ENCODE results near the gene ZDHHC21. TPM values are rescaled to one million over a fixed set of nuclear protein-coding genes. Genes with fewer than 3 reads are reported as not detected.
"Not testable (repeated sequence)": the region's sequence is repeated elsewhere in the genome, so short reads cannot be mapped to it uniquely, and the experiment has no call there.

The ZDHHC21 gene
- total and polyA plus RNA-seq, 2 donors (not counting 3 experiments of a cell fraction or from before 2014, with no cell fraction given) = 7.2 to 25.9 TPM

DNA sequence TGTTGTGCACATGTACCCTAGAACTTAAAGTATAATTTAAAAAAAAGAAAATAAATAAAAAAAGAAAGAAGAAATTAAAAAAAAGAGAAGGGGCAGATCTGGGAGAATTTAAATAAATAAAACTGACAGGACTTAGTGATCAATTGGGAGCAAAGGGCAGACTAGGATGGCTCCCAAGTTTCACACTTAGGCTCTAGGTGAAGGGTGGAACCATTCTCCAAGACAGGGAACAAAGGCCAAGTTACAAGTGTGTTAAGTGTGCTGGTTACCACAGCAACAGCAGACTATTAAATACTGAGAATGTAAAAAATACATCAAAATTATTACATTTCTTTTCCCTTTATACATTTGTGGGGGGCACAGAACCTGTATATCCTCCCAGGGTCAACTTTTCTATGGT is 7.1 kb downstream of the ZDHHC21 start:
- Histone ChIP-seq H2AFZ (ENCODE audit: low read depth, low read length) (no peak overlapping the region), H4K20me1 (replicated peaks; ENCODE audit: control insufficient read depth, extremely low read depth, insufficient read depth, low read length) (no peaks in the 10 kb centered on the region), H3K27me3 (ENCODE audit: control insufficient read depth in 2 of 2, insufficient read depth in 2 of 2, low read length in 2 of 2) (no peaks in the 10 kb centered on the region), H3K4me1 (ENCODE audit: control insufficient read depth, extremely low read depth, insufficient read depth, low read length) (peaks cover 28% of the 10 kb centered on the region), H3K27ac (ENCODE audit: insufficient read depth, low read depth, low read length) (no peak overlapping the region), H3K4me3 (replicated peaks in 1 of 3; ENCODE audit: insufficient read depth in 1 of 3, low read depth in 1 of 3, low read length in 3 of 3) (no peak overlapping the region), H3K9ac (replicated peaks; ENCODE audit: extremely low read depth, insufficient read depth, low read length) (no peak overlapping the region), H3K4me2 (ENCODE audit: insufficient read depth, low read length) (no peak overlapping the region), H3K9me1 (replicated peaks; ENCODE audit: control insufficient read depth, extremely low read depth, insufficient read depth, low read length) (no peaks in the 10 kb centered on the region), H3K79me2 (ENCODE audit: control insufficient read depth, insufficient read depth, low read length) (peaks cover 62% of the 10 kb centered on the region), H3K36me3 (ENCODE audit: control insufficient read depth in 2 of 2, extremely low read depth in 1 of 2, insufficient read depth in 2 of 2, low read length in 2 of 2) (peaks cover 6 to 11% of the 10 kb centered on the region in 2 experiments), H3K9me3 (replicated peaks; ENCODE audit: control insufficient read depth, insufficient read depth, low read length) (no peaks in the 10 kb centered on the region)
- intact Hi-C loops (cut with micrococcal nuclease) = no loop called here
- ChIA-PET POLR2A (no interaction called here), CTCF (no interaction called here)
- dilution Hi-C loops (cut with MboI; ENCODE audit: extremely low pct_ligation_motif_present, low sequenced_read_pairs) = no loop called here
- TF ChIP-seq POLR2AphosphoS5 (IDR thresholded peaks at IDR 0.05; ENCODE audit: insufficient read depth, low read depth, low read length) (no peak), JUN (IDR thresholded peaks at IDR 0.05; ENCODE audit: borderline replicate concordance, insufficient read depth, insufficient read length, low read depth) (no peak), MYC (IDR thresholded peaks at IDR 0.05; ENCODE audit: low read depth, low read length) (no peak), POLR2A (IDR thresholded peaks at IDR 0.05; ENCODE audit: low read depth, low read length) (no peak), GATA2 (IDR thresholded peaks at IDR 0.05; ENCODE audit: insufficient read depth, insufficient read length, low read depth, low read length) (no peak)
- DNase-seq (ENCODE audit: low read depth, low spot score) (no peak), FAIRE-seq (no peak)
- no TSS peak for BruUV-seq (replicated peaks)

DNA sequence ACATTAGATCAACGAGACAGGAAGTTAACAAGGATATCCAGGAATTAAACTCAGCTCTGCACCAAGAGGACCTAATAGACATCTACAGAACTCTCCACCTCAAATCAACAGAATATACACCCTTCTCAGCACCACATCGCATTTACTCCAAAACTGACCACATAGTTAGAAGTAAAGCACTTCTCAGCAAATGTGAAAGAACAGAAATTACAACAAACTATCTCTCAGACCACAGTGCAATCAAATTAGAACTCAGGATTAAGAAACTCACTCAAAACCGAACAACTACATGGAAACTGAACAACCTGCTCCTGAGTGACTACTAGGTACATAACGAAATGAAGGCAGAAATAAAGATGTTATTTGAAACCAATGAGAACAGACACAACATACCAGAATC is 10.6 kb downstream of the ZDHHC21 start:
- H3K27ac ChIP-seq (ENCODE audit: insufficient read depth, low read depth, low read length); H3K9me1 ChIP-seq (replicated peaks; ENCODE audit: control insufficient read depth, extremely low read depth, insufficient read depth, low read length); intact Hi-C loops (cut with micrococcal nuclease); H3K9ac ChIP-seq (replicated peaks; ENCODE audit: extremely low read depth, insufficient read depth, low read length); H4K20me1 ChIP-seq (replicated peaks; ENCODE audit: control insufficient read depth, extremely low read depth, insufficient read depth, low read length); BruUV-seq (replicated peaks); dilution Hi-C loops (cut with MboI; ENCODE audit: extremely low pct_ligation_motif_present, low sequenced_read_pairs); H3K4me3 ChIP-seq (replicated peaks in 1 of 3; ENCODE audit: insufficient read depth in 1 of 3, low read depth in 1 of 3, low read length in 3 of 3); DNase-seq (ENCODE audit: low read depth, low spot score); H3K9me3 ChIP-seq (replicated peaks; ENCODE audit: control insufficient read depth, insufficient read depth, low read length); H3K36me3 ChIP-seq (ENCODE audit: control insufficient read depth in 2 of 2, extremely low read depth in 1 of 2, insufficient read depth in 2 of 2, low read length in 2 of 2); FAIRE-seq; POLR2A ChIA-PET; H3K4me2 ChIP-seq (ENCODE audit: insufficient read depth, low read length); H2AFZ ChIP-seq (ENCODE audit: low read depth, low read length); H3K27me3 ChIP-seq (ENCODE audit: control insufficient read depth in 2 of 2, insufficient read depth in 2 of 2, low read length in 2 of 2): not testable (repeated sequence)
- peaks cover 62% of the 10 kb centered on the region for H3K79me2 ChIP-seq (ENCODE audit: control insufficient read depth, insufficient read depth, low read length)
- H3K4me1 ChIP-seq (ENCODE audit: control insufficient read depth, extremely low read depth, insufficient read depth, low read length) = peaks cover 13% of the 10 kb centered on the region
- CTCF ChIA-PET = interaction anchor here (1.7 kb wide), 1 partner anchor 10 kb away, joined by 3 read pairs; the partner anchor contains the start of gene ZDHHC21
